ENCODE data around the gene MTUS2.
A peak's percentile ranks its signal among the peaks of the same experiment; 100 is the strongest.

MTUS2 gene

GRCh38 chr13:28817204-28817603 lies 2.9 kb upstream of the MTUS2 start:
- H3K9me2 ChIP-seq (replicated peaks; ENCODE audit: insufficient read depth, low read length), result no peaks in the 10 kb centered on the region
- no peak for DNase-seq
- no peaks in the 10 kb centered on the region for H4K20me1 ChIP-seq (ENCODE audit: insufficient read depth, low read length)

GRCh38 chr13:28819046-28819730 lies 951 bp upstream of the MTUS2 start:
- H2AFZ ChIP-seq (ENCODE audit: low read length), result 0 out of 2 replicates have a peak overlapping the region, but pooled peaks have one; percentile 51
- peak overlapping the region; percentile 74 for H3K4me2 ChIP-seq (ENCODE audit: low read depth, low read length)
- no peak overlapping the region for H3K27ac ChIP-seq (ENCODE audit: low read length)
- H3K4me1 ChIP-seq (ENCODE audit: low read length), result no peaks in the 10 kb centered on the region
- no peaks in the 10 kb centered on the region for H3K36me3 ChIP-seq (replicated peaks; ENCODE audit: insufficient read depth, low read length)
- H3K9ac ChIP-seq (ENCODE audit: low read length), result no peak overlapping the region
- H3K9me3 ChIP-seq (replicated peaks; ENCODE audit: insufficient read depth, low read length), result no peaks in the 10 kb centered on the region
- H3K4me3 ChIP-seq (ENCODE audit: low read length), result peak overlapping the region; percentile 52; the same call in 1 of the 2 replicates
- H3K9me2 ChIP-seq (replicated peaks; ENCODE audit: insufficient read depth, low read length), result no peaks in the 10 kb centered on the region
- H3K27me3 ChIP-seq (replicated peaks; ENCODE audit: insufficient read depth, low read length), result no peaks in the 10 kb centered on the region
- no peaks in the 10 kb centered on the region for H3K79me2 ChIP-seq (ENCODE audit: low read length)
- H4K20me1 ChIP-seq (ENCODE audit: insufficient read depth, low read length), result no peaks in the 10 kb centered on the region
- H3F3A ChIP-seq (ENCODE audit: insufficient read depth, low read length), result no peaks in the 10 kb centered on the region
- TF ChIP-seq EZH2 (optimal IDR thresholded peaks at IDR 0.05; ENCODE audit: low read depth, low read length) (no peak), CTCF (IDR thresholded peaks at IDR 0.05; ENCODE audit: low read length) (no peak), EZH2phosphoT487 (IDR thresholded peaks at IDR 0.05; ENCODE audit: low read length) (no peak)
- DNase-seq, result peak; percentile 22

More at GRCh38 chr13:28817204-28817603, 2.9 kb upstream of the MTUS2 start:
- Histone ChIP-seq H3K27ac (ENCODE audit: low read length) (no peak overlapping the region), H3K36me3 (replicated peaks; ENCODE audit: insufficient read depth, low read length) (no peaks in the 10 kb centered on the region), H3K4me1 (ENCODE audit: low read length) (no peaks in the 10 kb centered on the region), H3K9me3 (replicated peaks; ENCODE audit: insufficient read depth, low read length) (no peaks in the 10 kb centered on the region), H3F3A (ENCODE audit: insufficient read depth, low read length) (no peaks in the 10 kb centered on the region), H3K79me2 (ENCODE audit: low read length) (no peaks in the 10 kb centered on the region), H2AFZ (ENCODE audit: low read length) (no peak overlapping the region), H3K4me3 (ENCODE audit: low read length) (no peak overlapping the region), H3K4me2 (ENCODE audit: low read depth, low read length) (no peak overlapping the region), H3K27me3 (replicated peaks; ENCODE audit: insufficient read depth, low read length) (no peaks in the 10 kb centered on the region), H3K9ac (ENCODE audit: low read length) (no peak overlapping the region)
- TF ChIP-seq CTCF (IDR thresholded peaks at IDR 0.05; ENCODE audit: low read length) (peak; percentile 21), EZH2 (optimal IDR thresholded peaks at IDR 0.05; ENCODE audit: low read depth, low read length) (no peak), EZH2phosphoT487 (IDR thresholded peaks at IDR 0.05; ENCODE audit: low read length) (no peak)

GRCh38 chr13:28819735-28820098 lies 422 bp upstream of the MTUS2 start:
- H3K9ac ChIP-seq (ENCODE audit: low read length), result no peak overlapping the region
- DNase-seq, result peak; percentile 38

More at GRCh38 chr13:28819735-28820098, 422 bp upstream of the MTUS2 start:
- H3F3A ChIP-seq (ENCODE audit: insufficient read depth, low read length), result no peaks in the 10 kb centered on the region
- no peak for TF ChIP-seq CTCF (IDR thresholded peaks at IDR 0.05; ENCODE audit: low read length)
- no peak for TF ChIP-seq EZH2phosphoT487 (IDR thresholded peaks at IDR 0.05; ENCODE audit: low read length)
- TF ChIP-seq EZH2 (optimal IDR thresholded peaks at IDR 0.05; ENCODE audit: low read depth, low read length), result no peak
- no peaks in the 10 kb centered on the region for H3K4me1 ChIP-seq (ENCODE audit: low read length)
- H3K27ac ChIP-seq (ENCODE audit: low read length), result no peak overlapping the region
- H3K4me2 ChIP-seq (ENCODE audit: low read depth, low read length), result no peak overlapping the region
- H2AFZ ChIP-seq (ENCODE audit: low read length), result no peak overlapping the region
- no peaks in the 10 kb centered on the region for H4K20me1 ChIP-seq (ENCODE audit: insufficient read depth, low read length)
- H3K4me3 ChIP-seq (ENCODE audit: low read length), result no peak overlapping the region
- H3K9me2 ChIP-seq (replicated peaks; ENCODE audit: insufficient read depth, low read length), result no peaks in the 10 kb centered on the region
- no peaks in the 10 kb centered on the region for H3K79me2 ChIP-seq (ENCODE audit: low read length)
- no peaks in the 10 kb centered on the region for H3K9me3 ChIP-seq (replicated peaks; ENCODE audit: insufficient read depth, low read length)
- no peaks in the 10 kb centered on the region for H3K27me3 ChIP-seq (replicated peaks; ENCODE audit: insufficient read depth, low read length)
- no peaks in the 10 kb centered on the region for H3K36me3 ChIP-seq (replicated peaks; ENCODE audit: insufficient read depth, low read length)

Measured in MM.1S (cell line).